CD14-positive monocyte (primary cell): ENCODE data around the gene RPRD1A. TPM values are rescaled to one million over a fixed set of nuclear protein-coding genes. Genes with fewer than 3 reads are reported as not detected.

Experiments
- DNase-seq, 3 donors: peaks; one replicate each; pipeline ENCODE4 v3.0.0-alpha.2; 2011 to 2022
- H2AFZ ChIP-seq: 2 replicates; pipeline ENCODE4 v1.6.0; 2012; ENCODE audit warnings: mild to moderate bottlenecking, low read depth, low read length, inconsistent platforms; ENCODE audit not compliant: insufficient read depth, poor library complexity, severe bottlenecking
- H3K27ac ChIP-seq, 2 donors: 1 replicate in 1 of 2; 2 replicates in 1 of 2; pipeline ENCODE4 v1.5.1; 2012 to 2013; ENCODE audit warnings: low read length in 2 of 2, control low read depth in 1 of 2, inconsistent platforms in 1 of 2, low read depth in 1 of 2, mild to moderate bottlenecking in 1 of 2
- H3K27me3 ChIP-seq, 2 donors: one replicate each; pipeline versions ENCODE4 v1.6.0 to v1.6.1; 2011 to 2013; ENCODE audit warnings: low read length in 2 of 2; ENCODE audit not compliant: control insufficient read depth in 2 of 2, insufficient read depth in 2 of 2
- H3K36me3 ChIP-seq, 2 donors: replicated peaks in 1 of 2; 1 replicate in 1 of 2; 2 replicates in 1 of 2; pipeline versions ENCODE4 v1.5.1 to v1.6.1; 2012 to 2013; ENCODE audit warnings: low read length in 2 of 2, control low read depth in 1 of 2, inconsistent platforms in 1 of 2, mild to moderate bottlenecking in 1 of 2; ENCODE audit not compliant: insufficient read depth in 2 of 2, control insufficient read depth in 1 of 2
- H3K4me1 ChIP-seq, 2 donors: 1 replicate in 1 of 2; 2 replicates in 1 of 2; pipeline versions ENCODE4 v1.5.1 to v1.6.1; 2012 to 2013; ENCODE audit warnings: low read length in 2 of 2, control low read depth in 1 of 2, inconsistent platforms in 1 of 2, mild to moderate bottlenecking in 1 of 2, moderate library complexity in 1 of 2; ENCODE audit not compliant: insufficient read depth in 2 of 2, control insufficient read depth in 1 of 2
- H3K4me2 ChIP-seq: replicated peaks from 2 replicates; pipeline ENCODE3; 2012; ENCODE audit warnings: low read length, moderate library complexity, mild to moderate bottlenecking; ENCODE audit not compliant: poor library complexity, severe bottlenecking; ENCODE audit errors: extremely low read depth
- H3K4me3 ChIP-seq, 3 experiments: fragments of 200-600 bp in 1 of 3; sonication (generic) in 1 of 3; replicated peaks in 1 of 3; 1 replicate in 2 of 3; 2 replicates in 1 of 3; pipeline ENCODE4 v1.5.1; 2011 to 2013; ENCODE audit warnings: low read length in 3 of 3, mild to moderate bottlenecking in 3 of 3, control low read depth in 2 of 3, low read depth in 2 of 3, inconsistent platforms in 1 of 3, moderate library complexity in 1 of 3
- H3K79me2 ChIP-seq: 2 replicates; pipeline ENCODE4 v1.6.0; 2012; ENCODE audit warnings: mild to moderate bottlenecking, control low read depth, inconsistent platforms, low read length, moderate library complexity; ENCODE audit not compliant: insufficient read depth
- H3K9ac ChIP-seq: 2 replicates; pipeline ENCODE4 v1.6.0; 2017; ENCODE audit warnings: low read length, mild to moderate bottlenecking; ENCODE audit not compliant: insufficient read depth, poor library complexity, severe bottlenecking
- H3K9me3 ChIP-seq, 2 donors: replicated peaks in 1 of 2; 1 replicate in 1 of 2; 2 replicates in 1 of 2; pipeline versions ENCODE4 v1.5.1 to v1.6.1; 2012 to 2013; ENCODE audit warnings: low read length in 2 of 2, control low read depth in 1 of 2; ENCODE audit not compliant: control insufficient read depth in 1 of 2, insufficient read depth in 1 of 2
- H4K20me1 ChIP-seq: 2 replicates; pipeline ENCODE4 v1.6.0; 2012; ENCODE audit warnings: mild to moderate bottlenecking, low read length, control low read depth, moderate library complexity; ENCODE audit not compliant: insufficient read depth
- H3K27ac Mint-ChIP-seq, 7 donors: one replicate each; pipeline ENCODE4 v1.8.0; 2020; ENCODE audit warnings: mild to moderate bottlenecking in 7 of 7, mixed read lengths in 7 of 7, moderate library complexity in 6 of 7, inconsistent platforms in 2 of 7
- H3K27me3 Mint-ChIP-seq, 3 donors: one replicate each; pipeline ENCODE4 v1.8.0; 2021 to 2022; ENCODE audit warnings: low read depth in 3 of 3, mild to moderate bottlenecking in 3 of 3, mixed read lengths in 3 of 3, moderate library complexity in 3 of 3, inconsistent platforms in 1 of 3
- H3K36me3 Mint-ChIP-seq, 2 donors: one replicate each; pipeline ENCODE4 v1.8.0; 2020; ENCODE audit warnings: mixed read lengths in 2 of 2, inconsistent platforms in 1 of 2, mild to moderate bottlenecking in 1 of 2
- H3K4me1 Mint-ChIP-seq: one replicate; pipeline ENCODE4 v1.8.0; 2020; ENCODE audit warnings: mild to moderate bottlenecking, mixed read lengths
- H3K4me3 Mint-ChIP-seq, 2 donors: one replicate each; pipeline ENCODE4 v1.8.0; 2020; ENCODE audit warnings: mild to moderate bottlenecking in 2 of 2, mixed read lengths in 2 of 2, moderate library complexity in 1 of 2
- H3K9me3 Mint-ChIP-seq, 7 donors: one replicate each; pipeline ENCODE4 v1.8.0; 2020 to 2022; ENCODE audit warnings: mixed read lengths in 7 of 7, mild to moderate bottlenecking in 6 of 7, moderate library complexity in 6 of 7, inconsistent platforms in 2 of 7
- WGBS: methylation state at CpG from one replicate; pipeline ENCODE4 v1.1.5; 2013; ENCODE audit warnings: missing lambda C conversion rate; ENCODE audit not compliant: insufficient coverage; 5-methylcytosine and 5-hydroxymethylcytosine counted together
- intact Hi-C, 2 donors: fragments of 100-400 bp; cut with micrococcal nuclease; formaldehyde crosslinking; loops; one replicate each; pipeline versions ENCODE4 v1.15.0 to v1.15.1; 2023
- polyA plus RNA-seq, 3 donors: library from polyadenylated mRNA; depleted of rRNA in 1 of 3; unstranded in 2 of 3; stranded (reverse) in 1 of 3; fragments of 300-500 nt in 2 of 3; fragments of >200 nt in 1 of 3; fragmentation: Illumina TruSeq in 2 of 3; gene quantifications; 1 replicate in 2 of 3; 2 replicates in 1 of 3; pipeline ENCODE4 v1.2.3, GENCODE V29; 2012 to 2021
- TF ChIP-seq, protein P1 (sequence below): fragments of 200-600 bp; IDR thresholded peaks from one replicate; pipeline ENCODE4 v1.8.0; 2022; ENCODE audit warnings: antibody characterized with exemption, mild to moderate bottlenecking

RPRD1A gene
- polyA plus RNA-seq, 3 donors = 10.0 to 30.3 (median 10.9) TPM

GRCh38 chr18:36031903-36032302 is 35.5 kb downstream of the RPRD1A start:
- Histone ChIP-seq H4K20me1 (peaks cover 35% of the 10 kb centered on the region), H3K36me3 (peaks cover 16 to 34% of the 10 kb centered on the region in 2 donors), H3K79me2 (peaks cover 32% of the 10 kb centered on the region), H3K27me3 (no peaks in the 10 kb centered on the region), H3K4me3 (no peak overlapping the region), H3K4me1 (peaks cover 14% of the 10 kb centered on the region in 2 donors), H3K27ac (peak overlapping the region in 1 of 2 donors; percentile 67), H3K9ac (peak overlapping the region; percentile 10), H3K9me3 (no peaks in the 10 kb centered on the region), H3K4me2 (peak overlapping the region; percentile 2), H2AFZ (no peak overlapping the region)
- Mint-ChIP-seq H3K27ac (peak overlapping the region in 6 of 7 donors; percentile 23 to 87 (median 46)), H3K36me3 (peaks cover 27 to 33% of the 10 kb centered on the region in 2 donors), H3K4me1 (peaks cover 28% of the 10 kb centered on the region), H3K9me3 (no peaks in the 10 kb centered on the region), H3K4me3 (peak overlapping the region in 1 of 2 donors; percentile 18), H3K27me3 (no peaks in the 10 kb centered on the region)
- no peak for DNase-seq
- intact Hi-C loops = no loop called here
- TF ChIP-seq, protein P1, sequence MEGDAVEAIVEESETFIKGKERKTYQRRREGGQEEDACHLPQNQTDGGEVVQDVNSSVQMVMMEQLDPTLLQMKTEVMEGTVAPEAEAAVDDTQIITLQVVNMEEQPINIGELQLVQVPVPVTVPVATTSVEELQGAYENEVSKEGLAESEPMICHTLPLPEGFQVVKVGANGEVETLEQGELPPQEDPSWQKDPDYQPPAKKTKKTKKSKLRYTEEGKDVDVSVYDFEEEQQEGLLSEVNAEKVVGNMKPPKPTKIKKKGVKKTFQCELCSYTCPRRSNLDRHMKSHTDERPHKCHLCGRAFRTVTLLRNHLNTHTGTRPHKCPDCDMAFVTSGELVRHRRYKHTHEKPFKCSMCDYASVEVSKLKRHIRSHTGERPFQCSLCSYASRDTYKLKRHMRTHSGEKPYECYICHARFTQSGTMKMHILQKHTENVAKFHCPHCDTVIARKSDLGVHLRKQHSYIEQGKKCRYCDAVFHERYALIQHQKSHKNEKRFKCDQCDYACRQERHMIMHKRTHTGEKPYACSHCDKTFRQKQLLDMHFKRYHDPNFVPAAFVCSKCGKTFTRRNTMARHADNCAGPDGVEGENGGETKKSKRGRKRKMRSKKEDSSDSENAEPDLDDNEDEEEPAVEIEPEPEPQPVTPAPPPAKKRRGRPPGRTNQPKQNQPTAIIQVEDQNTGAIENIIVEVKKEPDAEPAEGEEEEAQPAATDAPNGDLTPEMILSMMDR = no peak
- WGBS = 89% methylated on average over 1 of the region's 2 CpGs

- peaks cover 21 to 39% of the 10 kb centered on the region in 2 donors for H3K36me3 ChIP-seq
- 33% methylated on average over 1 of the region's 2 CpGs for WGBS
- H3K27me3 ChIP-seq = no peaks in the 10 kb centered on the region
- peaks cover 28% of the 10 kb centered on the region for H3K4me1 Mint-ChIP-seq
- peak overlapping the region in 1 of 2 donors; percentile 67 for H3K27ac ChIP-seq
- H3K4me3 Mint-ChIP-seq = no peak overlapping the region
- no peaks in the 10 kb centered on the region for H3K9me3 Mint-ChIP-seq
- peaks cover 33% of the 10 kb centered on the region for H4K20me1 ChIP-seq
- peak overlapping the region; percentile 2 for H3K4me2 ChIP-seq
- peak in 2 of 3 donors; percentile 5 to 38 for DNase-seq
- no peak overlapping the region for H3K4me3 ChIP-seq
- peaks cover 32 to 38% of the 10 kb centered on the region in 2 donors for H3K36me3 Mint-ChIP-seq
- peaks cover 27% of the 10 kb centered on the region for H3K79me2 ChIP-seq
- peak overlapping the region; percentile 12 to 87 (median 44) for H3K27ac Mint-ChIP-seq
- peaks cover 14% of the 10 kb centered on the region in 2 donors for H3K4me1 ChIP-seq
- no peaks in the 10 kb centered on the region for H3K27me3 Mint-ChIP-seq
- peak overlapping the region; percentile 10 for H3K9ac ChIP-seq
- intact Hi-C loops = no loop called here
- H3K9me3 ChIP-seq = no peaks in the 10 kb centered on the region
- TF ChIP-seq, protein P1 = no peak
- H2AFZ ChIP-seq = no peak overlapping the region
Measured at GRCh38 chr18:36031407-36031806, 36.0 kb downstream of the RPRD1A start.
